Fibroblast of lung (primary cell): ENCODE data around the gene TRAPPC3L.

Source experiments
- CTCF ChIP-seq, 2 donors: IDR thresholded peaks in 1 of 2; conservative IDR thresholded peaks in 1 of 2; 1 replicate in 1 of 2; 2 replicates in 1 of 2; pipeline ENCODE4 v1.5.1; 2011 to 2012; ENCODE audit warnings: low read length in 2 of 2, control low read depth in 1 of 2, inconsistent platforms in 1 of 2, low read depth in 1 of 2, mild to moderate bottlenecking in 1 of 2
- EZH2 ChIP-seq: IDR thresholded peaks from 2 replicates; pipeline ENCODE4 v1.5.1; 2012; ENCODE audit warnings: low read length, control low read depth, mild to moderate bottlenecking; ENCODE audit errors: missing control alignments

- TF ChIP-seq CTCF (conservative IDR thresholded peaks at IDR 0.05 in 1 of 2, IDR thresholded peaks at IDR 0.05 in 1 of 2; ENCODE audit: low read depth in 1 of 2, low read length in 2 of 2) (no peak), EZH2 (no peak)
These were observed 15.8 kb downstream of the TRAPPC3L start for GRCh38 chr6:116529466-116530290.
